ENCODE data around the gene MYCBPAP.

GRCh38 chr17:50534979-50535326 lies 26.7 kb downstream of the MYCBPAP start:
- TF ChIP-seq, protein P1, sequence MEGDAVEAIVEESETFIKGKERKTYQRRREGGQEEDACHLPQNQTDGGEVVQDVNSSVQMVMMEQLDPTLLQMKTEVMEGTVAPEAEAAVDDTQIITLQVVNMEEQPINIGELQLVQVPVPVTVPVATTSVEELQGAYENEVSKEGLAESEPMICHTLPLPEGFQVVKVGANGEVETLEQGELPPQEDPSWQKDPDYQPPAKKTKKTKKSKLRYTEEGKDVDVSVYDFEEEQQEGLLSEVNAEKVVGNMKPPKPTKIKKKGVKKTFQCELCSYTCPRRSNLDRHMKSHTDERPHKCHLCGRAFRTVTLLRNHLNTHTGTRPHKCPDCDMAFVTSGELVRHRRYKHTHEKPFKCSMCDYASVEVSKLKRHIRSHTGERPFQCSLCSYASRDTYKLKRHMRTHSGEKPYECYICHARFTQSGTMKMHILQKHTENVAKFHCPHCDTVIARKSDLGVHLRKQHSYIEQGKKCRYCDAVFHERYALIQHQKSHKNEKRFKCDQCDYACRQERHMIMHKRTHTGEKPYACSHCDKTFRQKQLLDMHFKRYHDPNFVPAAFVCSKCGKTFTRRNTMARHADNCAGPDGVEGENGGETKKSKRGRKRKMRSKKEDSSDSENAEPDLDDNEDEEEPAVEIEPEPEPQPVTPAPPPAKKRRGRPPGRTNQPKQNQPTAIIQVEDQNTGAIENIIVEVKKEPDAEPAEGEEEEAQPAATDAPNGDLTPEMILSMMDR (IDR thresholded peaks at IDR 0.05; ENCODE audit: low read length): no peak
- no peak for TF ChIP-seq EZH2 (IDR thresholded peaks at IDR 0.05; ENCODE audit: borderline replicate concordance, low read length)
